Measurements from ENCODE around the gene STIM1.

STIM1 gene

DNA sequence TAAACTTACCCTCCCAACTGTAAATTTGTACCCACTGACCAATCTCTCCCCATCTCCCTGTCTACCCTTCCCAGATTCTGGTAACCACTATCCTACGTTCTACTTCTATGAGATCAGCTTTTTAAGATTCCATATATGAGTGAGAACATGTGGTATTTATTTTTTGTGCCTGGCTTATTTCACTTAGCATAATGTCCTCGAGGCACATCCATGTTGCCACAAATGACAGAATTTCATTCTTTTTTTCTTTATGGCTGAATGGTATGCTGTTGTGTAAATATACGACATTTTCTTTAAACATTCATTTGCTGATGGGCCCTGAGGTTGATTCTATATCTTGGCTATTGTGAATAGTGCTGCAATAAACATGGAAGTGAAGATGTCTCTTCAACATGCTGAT lies 164.4 kb downstream of the STIM1 start:
- no peak for TF ChIP-seq CTCF (IDR thresholded peaks at IDR 0.05)
- Histone ChIP-seq H3K27ac (no peak overlapping the region), H3K4me3 (no peak overlapping the region)
- DNase-seq (ENCODE audit: low spot score), result no peak

DNA sequence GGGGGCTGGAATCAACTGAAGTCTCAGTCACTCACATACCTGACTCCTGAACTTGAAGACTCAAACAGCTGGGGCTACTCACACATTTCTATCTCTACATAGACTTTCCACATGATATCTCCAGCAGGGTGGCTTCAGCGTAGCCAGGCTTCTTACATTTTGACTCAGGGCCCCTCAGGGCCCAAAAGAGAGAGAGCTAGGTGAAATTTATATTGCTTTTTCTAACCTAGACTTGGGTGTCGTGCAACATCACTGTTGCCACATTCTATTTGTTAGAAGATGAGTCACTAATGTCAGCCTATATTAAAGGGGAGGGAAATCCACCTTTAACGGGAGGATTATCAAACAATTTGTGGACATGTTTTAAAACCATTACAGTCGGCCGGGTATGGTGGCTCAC lies 167.2 kb downstream of the STIM1 start:
- TF ChIP-seq CTCF (IDR thresholded peaks at IDR 0.05), result no peak
- no peak overlapping the region for H3K27ac ChIP-seq
- no peak for DNase-seq (ENCODE audit: low spot score)
- no peak overlapping the region for H3K4me3 ChIP-seq

- DNase-seq (ENCODE audit: low spot score), result no peak
- H3K27ac ChIP-seq, result peak overlapping the region in 1 of 2 donors; percentile 64
- TF ChIP-seq CTCF (IDR thresholded peaks at IDR 0.05), result no peak
- H3K4me3 ChIP-seq, result peak overlapping the region; percentile 3
Measured at GRCh38 chr11:4025248-4025966, 169.9 kb downstream of the STIM1 start.

DNA sequence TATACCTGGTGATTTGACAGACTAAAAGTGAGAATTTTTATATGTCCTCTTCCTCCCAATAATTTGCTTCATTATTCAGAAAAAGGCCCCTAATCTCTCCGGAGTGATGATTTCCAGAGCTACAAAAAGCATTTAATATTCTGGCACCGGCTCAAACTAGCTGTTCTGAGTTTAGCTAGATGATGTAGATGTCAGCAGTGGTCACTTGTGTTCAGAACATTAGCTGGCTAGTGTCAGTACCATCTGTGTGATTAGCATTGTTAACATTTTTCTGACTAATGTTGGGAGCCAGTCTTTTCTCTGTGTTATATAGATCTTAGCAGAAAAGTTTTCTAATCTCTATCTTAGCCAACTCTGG lies 170.5 kb downstream of the STIM1 start:
- no peak for DNase-seq (ENCODE audit: low spot score)
- Histone ChIP-seq H3K4me3 (peak overlapping the region; percentile 3), H3K27ac (peak overlapping the region in 1 of 2 donors; percentile 64)
- TF ChIP-seq CTCF (IDR thresholded peaks at IDR 0.05), result no peak

- Histone ChIP-seq H3K4me3 (no peak overlapping the region), H3K27ac (no peak overlapping the region)
- DNase-seq (ENCODE audit: low spot score), result no peak
- no peak for TF ChIP-seq CTCF (IDR thresholded peaks at IDR 0.05)
Measured at GRCh38 chr11:4026389-4026788, 170.9 kb downstream of the STIM1 start.

- Histone ChIP-seq H3K27ac (no peak overlapping the region), H3K4me3 (no peak overlapping the region)
- no peak for TF ChIP-seq CTCF (IDR thresholded peaks at IDR 0.05)
- DNase-seq (ENCODE audit: low spot score), result no peak
Measured at GRCh38 chr11:4027746-4028145, 172.3 kb downstream of the STIM1 start.

- TF ChIP-seq CTCF (IDR thresholded peaks at IDR 0.05), result no peak
- Histone ChIP-seq H3K27ac (no peak overlapping the region), H3K4me3 (no peak overlapping the region)
- no peak for DNase-seq (ENCODE audit: low spot score)
Measured at GRCh38 chr11:4030197-4030596, 174.7 kb downstream of the STIM1 start.

All from coronary artery (tissue), 2 donors.